AG20443 (cell line): ENCODE data around the gene PRKCA.

Experiments
- DNase-seq: peaks from one replicate; pipeline ENCODE4 v3.0.0; 2012; ENCODE audit warnings: low spot score, mixed read lengths

PRKCA gene

GRCh38 chr17:66810951-66811682, 508.7 kb downstream of the PRKCA start:
- DNase-seq, result no peak

GRCh38 chr17:66811683-66812054, 509.3 kb downstream of the PRKCA start:
- DNase-seq, result no peak

- no peak for DNase-seq
Observed at GRCh38 chr17:66812571-66812970, 510.2 kb downstream of the PRKCA start.

GRCh38 chr17:66813296-66813695, 510.9 kb downstream of the PRKCA start:
- no peak for DNase-seq

- no peak for DNase-seq
Observed at GRCh38 chr17:66814026-66814425, 511.6 kb downstream of the PRKCA start.

- DNase-seq, result no peak
Observed at GRCh38 chr17:66814570-66814969, 512.2 kb downstream of the PRKCA start.

GRCh38 chr17:66817750-66818149, 515.3 kb downstream of the PRKCA start:
- DNase-seq, result no peak

GRCh38 chr17:66819466-66819865, 517.1 kb downstream of the PRKCA start:
- DNase-seq, result no peak

- no peak for DNase-seq
Observed at GRCh38 chr17:66822009-66822408, 519.6 kb downstream of the PRKCA start.

GRCh38 chr17:66826856-66827255, 524.4 kb downstream of the PRKCA start:
- DNase-seq, result no peak

GRCh38 chr17:66829386-66829864, 527.0 kb downstream of the PRKCA start:
- DNase-seq, result peak; percentile 82

GRCh38 chr17:66829883-66830282, 527.5 kb downstream of the PRKCA start:
- DNase-seq, result no peak

- no peak for DNase-seq
Observed at GRCh38 chr17:66830451-66830850, 528.0 kb downstream of the PRKCA start.

- no peak for DNase-seq
Observed at GRCh38 chr17:66831383-66832210, 529.2 kb downstream of the PRKCA start.

- no peak for DNase-seq
Observed at GRCh38 chr17:66833201-66833600, 530.8 kb downstream of the PRKCA start.

GRCh38 chr17:66834426-66834918, 532.1 kb downstream of the PRKCA start:
- no peak for DNase-seq

GRCh38 chr17:66834919-66835454, 532.6 kb downstream of the PRKCA start, which contains the start of gene CACNG5:
Gene CACNG5 (plus strand): TSS chr17:66835117. CDS start chr17:66877333, 42,216 bp downstream.
- DNase-seq, result peak; percentile 23

GRCh38 chr17:66835476-66835875, 533.1 kb downstream of the PRKCA start:
- DNase-seq, result no peak

GRCh38 chr17:66836063-66837005, 533.9 kb downstream of the PRKCA start:
- DNase-seq, result no peak

GRCh38 chr17:66837226-66837625, 534.8 kb downstream of the PRKCA start:
- no peak for DNase-seq

GRCh38 chr17:66837885-66838665, 535.7 kb downstream of the PRKCA start:
- DNase-seq, result no peak
